GM18909 (cell line): ENCODE measurements around the gene PGAM2.

Experiments
- ATAC-seq: cut with Tn5 transposase; IDR thresholded peaks from one replicate; pipeline ENCODE4 v1.9.1; 2021; ENCODE audit warnings: mild to moderate bottlenecking; ENCODE audit not compliant: unreplicated experiment, poor library complexity

PGAM2 gene

GRCh38 chr7:44065431-44066110 is at the start of gene PGAM2:
Gene PGAM2 (minus strand): TSS chr7:44065567. CDS start chr7:44065529, 38 bp downstream.
- no peak for ATAC-seq

DNA sequence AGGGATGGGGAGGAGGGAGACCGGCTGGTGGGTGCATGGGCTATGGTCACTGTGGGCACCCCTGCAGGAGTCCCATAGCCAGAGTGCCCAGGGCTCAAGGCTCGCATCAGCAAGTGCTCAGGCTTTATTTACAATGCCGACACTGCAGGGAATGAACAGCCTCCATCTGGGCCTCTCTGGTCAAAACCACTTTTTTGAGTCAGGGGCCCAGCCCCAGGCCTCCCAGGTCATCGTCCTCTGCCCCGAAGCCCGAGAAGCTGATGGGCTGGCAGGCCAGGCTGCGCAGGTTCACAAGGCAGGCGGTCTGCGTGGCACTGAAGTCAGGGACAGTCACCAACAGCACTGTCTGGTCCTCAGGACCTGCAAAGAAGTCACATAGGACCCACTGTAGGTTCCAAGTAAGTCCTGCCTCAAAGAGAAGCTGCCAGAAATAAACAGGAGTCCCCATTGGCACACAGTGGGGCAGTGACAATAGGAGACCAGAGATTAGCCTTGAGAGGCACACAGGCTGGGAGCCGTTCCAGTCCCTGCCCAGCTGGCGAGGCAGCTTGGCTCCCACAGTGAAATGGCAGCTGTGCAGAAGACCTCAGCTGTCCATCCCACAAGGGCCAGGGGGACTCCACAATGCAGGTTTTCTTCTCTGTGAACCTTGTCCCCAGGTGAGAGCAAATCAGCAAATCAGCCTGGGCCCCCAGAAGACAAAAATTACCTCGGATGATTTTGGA is 49.4 kb upstream of the PGAM2 start:
- ATAC-seq, result no peak

GRCh38 chr7:44113764-44114354 is 48.5 kb upstream of the PGAM2 start:
- no peak for ATAC-seq

GRCh38 chr7:44112997-44113763 is 47.8 kb upstream of the PGAM2 start:
- ATAC-seq, result no peak

- ATAC-seq, result no peak
These were observed 47.0 kb upstream of the PGAM2 start for GRCh38 chr7:44112231-44112996.

GRCh38 chr7:44111761-44112160 is 46.4 kb upstream of the PGAM2 start:
- no peak for ATAC-seq

DNA sequence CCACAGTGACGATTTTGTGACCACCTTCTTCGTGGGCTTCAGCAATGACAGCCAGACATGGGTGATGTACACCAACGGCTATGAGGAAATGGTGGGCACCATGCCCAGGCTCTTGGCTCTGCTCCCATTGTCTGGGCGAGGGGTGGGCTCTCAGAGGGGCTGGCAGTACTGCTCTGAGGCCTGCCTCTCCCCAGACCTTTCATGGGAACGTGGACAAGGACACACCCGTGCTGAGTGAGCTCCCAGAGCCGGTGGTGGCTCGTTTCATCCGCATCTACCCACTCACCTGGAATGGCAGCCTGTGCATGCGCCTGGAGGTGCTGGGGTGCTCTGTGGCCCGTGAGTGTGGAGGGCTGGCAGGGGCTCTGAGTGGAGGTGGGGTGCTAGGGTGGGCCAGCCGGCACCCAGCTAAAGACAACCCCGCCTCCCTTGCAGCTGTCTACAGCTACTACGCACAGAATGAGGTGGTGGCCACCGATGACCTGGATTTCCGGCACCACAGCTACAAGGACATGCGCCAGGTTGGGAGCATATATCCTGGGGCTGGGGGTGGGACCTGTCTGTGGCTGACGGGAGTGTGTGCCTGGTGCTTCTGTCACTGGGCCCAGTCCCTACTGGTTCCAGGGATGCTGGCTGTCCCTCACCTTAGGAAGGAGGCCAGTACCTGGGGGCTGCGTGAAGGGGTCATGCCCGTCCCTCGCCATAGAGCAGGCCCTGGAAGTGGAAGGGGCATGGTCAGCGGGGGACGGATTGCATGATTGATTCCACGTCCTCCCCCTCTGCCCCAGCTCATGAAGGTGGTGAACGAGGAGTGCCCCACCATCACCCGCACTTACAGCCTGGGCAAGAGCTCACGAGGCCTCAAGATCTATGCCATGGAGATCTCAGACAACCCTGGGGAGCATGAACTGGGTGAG is 45.6 kb upstream of the PGAM2 start:
- no peak for ATAC-seq

- no peak for ATAC-seq
These were observed 44.6 kb upstream of the PGAM2 start for GRCh38 chr7:44109991-44110390.

- no peak for ATAC-seq
These were observed 43.7 kb upstream of the PGAM2 start for GRCh38 chr7:44108768-44109750.

DNA sequence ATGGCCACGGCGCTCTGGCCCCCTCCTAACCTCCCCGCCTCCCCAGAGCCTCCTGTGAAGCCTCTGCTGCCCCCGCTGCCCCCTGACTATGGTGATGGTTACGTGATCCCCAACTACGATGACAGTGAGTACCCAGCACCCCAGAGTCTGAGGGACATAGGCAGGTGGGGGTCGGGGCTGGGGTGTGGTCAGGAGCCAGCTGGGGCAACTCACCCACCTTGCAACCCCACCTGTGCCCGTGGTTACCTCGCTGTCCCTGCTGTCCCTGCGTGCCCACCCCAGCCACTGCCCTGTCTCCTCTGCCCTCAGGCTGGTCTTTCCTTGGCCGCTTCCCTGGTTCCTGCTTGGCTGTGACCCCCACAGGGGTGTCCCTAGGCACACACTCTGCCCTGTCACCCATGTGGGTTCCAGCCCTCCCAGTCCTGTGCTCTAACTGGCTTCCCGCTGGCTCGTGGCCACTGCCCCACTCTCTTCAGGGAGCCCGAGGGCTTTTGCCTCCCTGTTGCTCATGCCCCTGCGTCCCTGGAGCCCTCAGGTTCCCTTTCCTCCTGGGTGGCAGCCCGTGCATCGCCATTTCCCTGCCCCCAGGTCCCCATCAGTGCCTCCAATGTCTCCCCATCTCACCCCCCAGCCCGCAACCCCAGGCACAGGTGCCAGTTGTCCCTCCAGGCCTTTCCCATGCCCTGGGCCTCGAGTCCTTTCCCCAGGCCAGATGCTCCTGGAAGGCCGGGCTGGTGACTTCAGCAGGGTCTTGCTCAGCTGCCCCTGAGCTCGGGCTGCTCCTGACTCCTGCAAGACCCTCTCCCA is 42.8 kb upstream of the PGAM2 start:
- no peak for ATAC-seq

GRCh38 chr7:44107116-44107960 is 42.0 kb upstream of the PGAM2 start:
- ATAC-seq, result no peak

GRCh38 chr7:44106311-44107065 is 41.1 kb upstream of the PGAM2 start:
- ATAC-seq, result no peak

- no peak for ATAC-seq
These were observed 40.5 kb upstream of the PGAM2 start for GRCh38 chr7:44105832-44106231.

GRCh38 chr7:44104860-44105771 is 39.7 kb upstream of the PGAM2 start:
- ATAC-seq, result no peak
